HG03097 (cell line): ENCODE data around the gene FCHSD2.
"Not testable (repeated sequence)": the region's sequence is repeated elsewhere in the genome, so short reads cannot be mapped to it uniquely, and the experiment has no call there.

ENCODE experiments used
- ATAC-seq: cut with Tn5 transposase; IDR thresholded peaks from one replicate; pipeline ENCODE4 v1.9.1; 2021; ENCODE audit not compliant: unreplicated experiment, low FRiP score

Gene FCHSD2

GRCh38 chr11:72976522-72976892 is 165.6 kb downstream of the FCHSD2 start:
- ATAC-seq = not testable (repeated sequence)

GRCh38 chr11:72975778-72976521 is 166.2 kb downstream of the FCHSD2 start:
- ATAC-seq = no peak

- ATAC-seq = no peak
These were observed 167.5 kb downstream of the FCHSD2 start for GRCh38 chr11:72974487-72975205.

- ATAC-seq = no peak
These were observed 169.5 kb downstream of the FCHSD2 start for GRCh38 chr11:72972496-72973128.

GRCh38 chr11:72971192-72971967 is 170.7 kb downstream of the FCHSD2 start:
- no peak for ATAC-seq

GRCh38 chr11:72970557-72971118 is 171.5 kb downstream of the FCHSD2 start:
- no peak for ATAC-seq

- peak; percentile 50 for ATAC-seq
These were observed 172.2 kb downstream of the FCHSD2 start for GRCh38 chr11:72969894-72970335.

GRCh38 chr11:72968390-72968789 is 173.7 kb downstream of the FCHSD2 start:
- no peak for ATAC-seq

GRCh38 chr11:72965672-72966071 is 176.4 kb downstream of the FCHSD2 start:
- no peak for ATAC-seq

- no peak for ATAC-seq
These were observed 179.4 kb downstream of the FCHSD2 start for GRCh38 chr11:72962717-72963116.

- ATAC-seq = no peak
These were observed 180.0 kb downstream of the FCHSD2 start for GRCh38 chr11:72962084-72962483.

- ATAC-seq = no peak
These were observed 182.0 kb downstream of the FCHSD2 start for GRCh38 chr11:72959998-72960731.

- ATAC-seq = no peak
These were observed 183.3 kb downstream of the FCHSD2 start for GRCh38 chr11:72958791-72959190.

GRCh38 chr11:72955466-72955865 is 186.7 kb downstream of the FCHSD2 start:
- no peak for ATAC-seq

- no peak for ATAC-seq
These were observed 187.3 kb downstream of the FCHSD2 start for GRCh38 chr11:72954860-72955259.

GRCh38 chr11:72953637-72954036 is 188.5 kb downstream of the FCHSD2 start:
- ATAC-seq = no peak

GRCh38 chr11:72951888-72952287 is 190.2 kb downstream of the FCHSD2 start:
- ATAC-seq = no peak

GRCh38 chr11:72951193-72951592 is 190.9 kb downstream of the FCHSD2 start:
- ATAC-seq = no peak

- no peak for ATAC-seq
These were observed 191.4 kb downstream of the FCHSD2 start for GRCh38 chr11:72950685-72951084.

GRCh38 chr11:72947229-72947628 is 194.9 kb downstream of the FCHSD2 start:
- ATAC-seq = no peak
